K562 (cell line): ENCODE data around the gene RABL6. TPM values are rescaled to one million over a fixed set of nuclear protein-coding genes. Genes with fewer than 3 reads are reported as not detected.

ENCODE experiments used
- ATAC-seq: fragments of 200-7000 bp; cut with Tn5 transposase; 3 replicates; pipeline ENCODE4 v1.9.1; 2020; ENCODE audit warnings: moderate library complexity
- BruUV-seq: library from RNA; stranded (reverse); fragments of 400-500 nt; replicated peaks from 2 replicates; lab custom pipeline; 2021; lab: Mats Ljungman, UMichigan
- CTCF ChIA-PET: fragments of 300-600 bp; formaldehyde crosslinking; extraction: SDS; loops from one replicate; lab custom pipeline; 2021; ENCODE audit warnings: low intra/inter-chr PET ratio; lab: Yijun Ruan, JAX
- POLR2A ChIA-PET: fragments of 300-600, 350-650 bp; sonication (Branson Sonifier 250); formaldehyde crosslinking; extraction: SDS; loops from one replicate; lab custom pipeline; 2021; ENCODE audit warnings: antibody characterized with exemption, inconsistent platforms; lab: Yijun Ruan, JAX
- DNase-seq, 4 experiments: peaks; one replicate each; pipeline versions ENCODE4 v3.0.0 to v3.0.0-alpha.2; 2011 to 2018; ENCODE audit warnings: low spot score in 3 of 4, mixed read lengths in 3 of 4; ENCODE audit errors: extremely low read depth in 1 of 4
- FAIRE-seq: peaks from 2 replicates; lab custom pipeline; 2011; peaks lifted over from hg19 to GRCh38; lab: Jason Lieb, UNC
- H2AFZ ChIP-seq: 2 replicates; pipeline ENCODE4 v1.6.0; 2011; ENCODE audit warnings: low read depth, low read length, control low read depth, inconsistent platforms
- H3K27ac ChIP-seq: fragments of 200-600 bp; 3 replicates; pipeline ENCODE4 v1.8.0; 2011; ENCODE audit warnings: low read depth, mild to moderate bottlenecking, control low read depth, inconsistent platforms, low read length, moderate library complexity, mixed read lengths; ENCODE audit errors: extremely low read depth
- H3K27me3 ChIP-seq, 2 experiments: fragments of 300-600 bp in 1 of 2; 2 replicates in 1 of 2; 3 replicates in 1 of 2; pipeline versions ENCODE4 v1.6.0 to v1.8.0; 2011; ENCODE audit warnings: inconsistent platforms in 2 of 2, low read length in 2 of 2, mild to moderate bottlenecking in 1 of 2, mixed read lengths in 1 of 2, moderate library complexity in 1 of 2; ENCODE audit not compliant: control insufficient read depth in 2 of 2, insufficient read depth in 2 of 2
- H3K36me3 ChIP-seq: fragments of 300-600 bp; 3 replicates; pipeline ENCODE4 v1.8.0; 2011; ENCODE audit warnings: mild to moderate bottlenecking, low read length, inconsistent platforms; ENCODE audit not compliant: control insufficient read depth, insufficient read depth
- H3K4me1 ChIP-seq, 2 experiments: fragments of 200-600 bp in 1 of 2; replicated peaks in 1 of 2; 2 replicates in 1 of 2; 3 replicates in 1 of 2; pipeline versions ENCODE4 v1.5.1 to v1.8.0; 2011; ENCODE audit warnings: inconsistent platforms in 2 of 2, low read length in 2 of 2, mild to moderate bottlenecking in 1 of 2, mixed read lengths in 1 of 2, moderate library complexity in 1 of 2; ENCODE audit not compliant: control insufficient read depth in 2 of 2, insufficient read depth in 2 of 2
- H3K4me2 ChIP-seq: 2 replicates; pipeline ENCODE4 v1.6.1; 2011; ENCODE audit warnings: low read length, control low read depth, inconsistent platforms, mixed read lengths; ENCODE audit not compliant: insufficient read depth
- H3K4me3 ChIP-seq: fragments of 200-600 bp; sonication (generic), shearing (Covaris generic); 2 replicates; pipeline ENCODE4 v1.5.1; 2016; ENCODE audit warnings: control low read depth, inconsistent platforms
- H3K79me2 ChIP-seq: fragments of 200-600 bp; 3 replicates; pipeline ENCODE4 v1.8.0; 2011; ENCODE audit warnings: low read length, inconsistent platforms; ENCODE audit not compliant: control insufficient read depth, insufficient read depth
- H3K9ac ChIP-seq, 2 experiments: 2 replicates each; pipeline versions ENCODE4 v1.6.0 to v1.6.1; 2011; ENCODE audit warnings: low read depth in 2 of 2, low read length in 2 of 2, control low read depth in 1 of 2, inconsistent platforms in 1 of 2, mild to moderate bottlenecking in 1 of 2, mixed read lengths in 1 of 2; ENCODE audit not compliant: insufficient read depth in 1 of 2
- H3K9me1 ChIP-seq: one replicate; pipeline ENCODE4 v1.6.0; 2011; ENCODE audit warnings: inconsistent platforms, mild to moderate bottlenecking, low read length, moderate library complexity; ENCODE audit not compliant: control insufficient read depth, insufficient read depth
- H3K9me3 ChIP-seq: replicated peaks from 2 replicates; pipeline ENCODE4 v1.5.1; 2011; ENCODE audit warnings: low read depth, low read length, inconsistent platforms; ENCODE audit not compliant: control insufficient read depth, insufficient read depth
- H4K20me1 ChIP-seq: replicated peaks from 2 replicates; pipeline ENCODE4 v1.6.1; 2011; ENCODE audit warnings: low read length, inconsistent platforms, mixed read lengths; ENCODE audit not compliant: control insufficient read depth, insufficient read depth
- CTCF ChIP-seq, 3 experiments: IDR thresholded peaks in 2 of 3; conservative IDR thresholded peaks in 1 of 3; 2 replicates each; pipeline ENCODE4 v1.5.1; 2011 to 2012; ENCODE audit warnings: low read length in 3 of 3, mild to moderate bottlenecking in 3 of 3, control low read depth in 2 of 3, improper control_type of control experiment in 1 of 3, inconsistent platforms in 1 of 3, low read depth in 1 of 3, mixed read lengths in 1 of 3, moderate library complexity in 1 of 3; ENCODE audit not compliant: insufficient read depth in 2 of 3
- FIP1L1 ChIP-seq: fragments of 200-400 bp; formaldehyde crosslinking; IDR thresholded peaks from 2 replicates; pipeline ENCODE4 v1.6.1; 2018; ENCODE audit warnings: mild to moderate bottlenecking, low read depth, low read length; ENCODE audit not compliant: poor library complexity, severe bottlenecking
- FOXA1 ChIP-seq: fragments of 450-650 bp; IDR thresholded peaks from 2 replicates; pipeline ENCODE4 v1.6.1; 2016; ENCODE audit warnings: mild to moderate bottlenecking, borderline replicate concordance
- FOXA3 ChIP-seq, 2 experiments: fragments of 450-650 bp in 1 of 2; sonication (generic) in 1 of 2; formaldehyde crosslinking; IDR thresholded peaks in 1 of 2; conservative IDR thresholded peaks in 1 of 2; 2 replicates each; pipeline versions ENCODE4 v1.4.0 to v1.8.0; 2020 to 2022; ENCODE audit warnings: mild to moderate bottlenecking in 2 of 2, missing genetic modification reagents in 1 of 2
- FOXK1 ChIP-seq: sonication (generic); formaldehyde crosslinking; IDR thresholded peaks from 2 replicates; pipeline ENCODE4 v1.8.0; 2022; ENCODE audit warnings: missing genetic modification reagents, mild to moderate bottlenecking, borderline replicate concordance
- RBM22 ChIP-seq: fragments of 200-400 bp; formaldehyde crosslinking; IDR thresholded peaks from 2 replicates; pipeline ENCODE4 v1.6.1; 2018; ENCODE audit warnings: low read length, low read depth; ENCODE audit not compliant: poor library complexity, severe bottlenecking
- ZBTB12 ChIP-seq: fragments of 250-450 bp; sonication (Bioruptor Pico); IDR thresholded peaks from 2 replicates; pipeline ENCODE4 v1.4.0; 2020
- ZFP36 ChIP-seq: fragments of 150-350 bp; IDR thresholded peaks from 2 replicates; pipeline ENCODE4 v1.6.1; 2018; ENCODE audit warnings: low read length, low read depth; ENCODE audit not compliant: partially characterized antibody
- ZNF512 ChIP-seq: IDR thresholded peaks from 2 replicates; pipeline ENCODE4 v1.6.1; 2016; ENCODE audit warnings: missing genetic modification characterization, missing compliant biosample characterization
- WGBS: fragments of 100-300 bp; shearing (Covaris generic); methylation state at CpG from one replicate; pipeline ENCODE4 v1.1.6; 2016; ENCODE audit warnings: low coverage, mixed read lengths; ENCODE audit not compliant: insufficient coverage; ENCODE audit errors: missing lambda C conversion rate; 5-methylcytosine and 5-hydroxymethylcytosine counted together
- in situ Hi-C: fragments of 300-500 bp; cut with MboI; formaldehyde crosslinking; loops from 4 replicates; pipeline ENCODE4 v1.15.0; 2018; ENCODE audit warnings: inconsistent platforms, mixed read lengths
- intact Hi-C: fragments of 100-400 bp; cut with micrococcal nuclease; formaldehyde crosslinking; loops from 2 replicates; pipeline ENCODE4 v1.14.2; 2022
- polyA plus RNA-seq, 8 experiments: library from polyadenylated mRNA; depleted of rRNA in 4 of 8; stranded (reverse) in 5 of 8; unstranded in 3 of 8; fragments of >200 nt; fragmentation: Nextera tagmentation in 2 of 8; fragmentation: Illumina TruSeq in 1 of 8; extraction: Ambion mirVana in 2 of 8; extraction: Trizol in 1 of 8; gene quantifications; 2 replicates each; pipeline versions ENCODE4 v1.2.1 to v1.2.3, GENCODE V29; 2011 to 2014; ENCODE audit warnings: inconsistent platforms in 1 of 8, missing spikeins in 1 of 8
- total RNA-seq, 7 experiments: library from RNA; depleted of rRNA in 6 of 7; stranded (reverse); fragments of >200 nt in 6 of 7; fragmentation: Illumina TruSeq in 2 of 7; extraction: Trizol in 2 of 7; gene quantifications; 2 replicates each; pipeline versions ENCODE4 v1.2.1 to v1.2.3, GENCODE V29; 2011 to 2021; ENCODE audit warnings: low replicate concordance in 1 of 7
- TF ChIP-seq, protein P1 (sequence below): sonication (generic); formaldehyde crosslinking; IDR thresholded peaks from 2 replicates; pipeline ENCODE4 v1.8.1; 2023; ENCODE audit warnings: mild to moderate bottlenecking, missing genetic modification reagents

The RABL6 gene
- total and polyA plus RNA-seq, 9 of the 15 experiments (the other 6 are each of a cell fraction or from before 2014, with no cell fraction given), result 5.6 to 181 (median 84.5) TPM

GRCh38 chr9:136856541-136857141 lies 48.9 kb downstream of the RABL6 start:
- Histone ChIP-seq H3K36me3 (peaks cover 34% of the 10 kb centered on the region; the same call in 1 of the 3 replicates), H3K9me3 (no peaks in the 10 kb centered on the region), H3K27ac (no peak overlapping the region), H3K4me2 (no peak overlapping the region), H3K4me1 (peaks cover 0 to 89% of the 10 kb centered on the region in 2 experiments; a peak in 2 of 5 replicates), H4K20me1 (peaks cover 10% of the 10 kb centered on the region; the same call in 1 of the 2 replicates), H3K9ac (peak overlapping the region in 1 of 2 experiments; percentile 64; a peak in 2 of 4 replicates), H2AFZ (no peak overlapping the region), H3K9me1 (no peaks in the 10 kb centered on the region), H3K27me3 (no peaks in the 10 kb centered on the region), H3K79me2 (no peaks in the 10 kb centered on the region), H3K4me3 (no peak overlapping the region)
- FAIRE-seq, result no peak
- no TSS peak for BruUV-seq
- ChIA-PET CTCF (no interaction called here), POLR2A (interaction anchor here (0.5 to 1.7 kb wide), 8 partner anchors 9 to 528 kb away, joined by 3 to 4 read pairs (median 3); partner anchors contain the start of genes AJM1 and EDF1)
- no peak for DNase-seq
- in situ Hi-C loops (no loop called here), intact Hi-C loops (no loop called here)
- no peak for ATAC-seq
- TF ChIP-seq FOXA3 (CRISPR knock-in tag; conservative IDR thresholded peaks at IDR 0.05 in 1 of 2, IDR thresholded peaks at IDR 0.05 in 1 of 2) (no peak), CTCF (IDR thresholded peaks at IDR 0.05 in 2 of 3, conservative IDR thresholded peaks at IDR 0.05 in 1 of 3; ENCODE audit: insufficient read depth in 2 of 3, low read depth in 1 of 3, low read length in 3 of 3) (0 out of 6 replicates have a peak, but pooled peaks of 1 of the 3 experiments have one; percentile 9), RBM22 (peak; percentile 60), FOXA1 (no peak), ZBTB12 (CRISPR knock-in tag) (no peak), FIP1L1 (peak; percentile 7), ZFP36 (no peak), ZNF512 (tag) (no peak), FOXK1 (no peak)
- TF ChIP-seq, protein P1, sequence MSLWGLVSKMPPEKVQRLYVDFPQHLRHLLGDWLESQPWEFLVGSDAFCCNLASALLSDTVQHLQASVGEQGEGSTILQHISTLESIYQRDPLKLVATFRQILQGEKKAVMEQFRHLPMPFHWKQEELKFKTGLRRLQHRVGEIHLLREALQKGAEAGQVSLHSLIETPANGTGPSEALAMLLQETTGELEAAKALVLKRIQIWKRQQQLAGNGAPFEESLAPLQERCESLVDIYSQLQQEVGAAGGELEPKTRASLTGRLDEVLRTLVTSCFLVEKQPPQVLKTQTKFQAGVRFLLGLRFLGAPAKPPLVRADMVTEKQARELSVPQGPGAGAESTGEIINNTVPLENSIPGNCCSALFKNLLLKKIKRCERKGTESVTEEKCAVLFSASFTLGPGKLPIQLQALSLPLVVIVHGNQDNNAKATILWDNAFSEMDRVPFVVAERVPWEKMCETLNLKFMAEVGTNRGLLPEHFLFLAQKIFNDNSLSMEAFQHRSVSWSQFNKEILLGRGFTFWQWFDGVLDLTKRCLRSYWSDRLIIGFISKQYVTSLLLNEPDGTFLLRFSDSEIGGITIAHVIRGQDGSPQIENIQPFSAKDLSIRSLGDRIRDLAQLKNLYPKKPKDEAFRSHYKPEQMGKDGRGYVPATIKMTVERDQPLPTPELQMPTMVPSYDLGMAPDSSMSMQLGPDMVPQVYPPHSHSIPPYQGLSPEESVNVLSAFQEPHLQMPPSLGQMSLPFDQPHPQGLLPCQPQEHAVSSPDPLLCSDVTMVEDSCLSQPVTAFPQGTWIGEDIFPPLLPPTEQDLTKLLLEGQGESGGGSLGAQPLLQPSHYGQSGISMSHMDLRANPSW (CRISPR knock-in tag), result no peak
- WGBS, result 84% methylated on average over 8 of the region's 14 CpGs
